Endothelial cell of umbilical vein (primary cell): ENCODE data around the gene ZC3H18. TPM values are rescaled to one million over a fixed set of nuclear protein-coding genes. Genes with fewer than 3 reads are reported as not detected.

Source experiments
- BruUV-seq: library from RNA; stranded (reverse); fragments of 400-500 nt; replicated peaks from 2 replicates; lab custom pipeline; 2021; lab: Mats Ljungman, UMichigan
- CTCF ChIA-PET: fragments of 300-600, 350-600 bp; sonication (Branson Sonifier 250); formaldehyde crosslinking; loops from one replicate; lab custom pipeline; 2021; ENCODE audit warnings: antibody characterized with exemption, inconsistent platforms; lab: Charles Lee
- POLR2A ChIA-PET: fragments of 300-600, 350-600 bp; sonication (Branson Sonifier 250); formaldehyde crosslinking; loops from one replicate; lab custom pipeline; 2021; ENCODE audit warnings: antibody characterized with exemption, inconsistent platforms; lab: Charles Lee
- DNase-seq: peaks from one replicate; pipeline ENCODE4 v3.0.0-alpha.2; 2011; ENCODE audit warnings: low read depth, low spot score
- FAIRE-seq: peaks from 2 replicates; lab custom pipeline; 2011; peaks lifted over from hg19 to GRCh38; lab: Jason Lieb, UNC
- H2AFZ ChIP-seq: 2 replicates; pipeline ENCODE4 v1.6.0; 2012; ENCODE audit warnings: low read depth, low read length, control low read depth, inconsistent platforms
- H3K27ac ChIP-seq: 2 replicates; pipeline ENCODE4 v1.5.1; 2011; ENCODE audit warnings: low read depth, mild to moderate bottlenecking, control low read depth, low read length, moderate library complexity; ENCODE audit not compliant: insufficient read depth
- H3K27me3 ChIP-seq, 2 experiments: 2 replicates each; pipeline versions ENCODE4 v1.6.0 to v1.6.1; 2011; ENCODE audit warnings: low read length in 2 of 2, mixed read lengths in 1 of 2; ENCODE audit not compliant: control insufficient read depth in 2 of 2, insufficient read depth in 2 of 2
- H3K36me3 ChIP-seq, 2 experiments: 2 replicates in 1 of 2; 3 replicates in 1 of 2; pipeline ENCODE4 v1.5.1; 2011; ENCODE audit warnings: low read length in 2 of 2, mild to moderate bottlenecking in 1 of 2, moderate library complexity in 1 of 2; ENCODE audit not compliant: control insufficient read depth in 2 of 2, insufficient read depth in 2 of 2; ENCODE audit errors: extremely low read depth in 1 of 2
- H3K4me1 ChIP-seq: 3 replicates; pipeline ENCODE4 v1.5.1; 2011; ENCODE audit warnings: mild to moderate bottlenecking, low read length; ENCODE audit not compliant: control insufficient read depth, insufficient read depth; ENCODE audit errors: extremely low read depth
- H3K4me2 ChIP-seq: 2 replicates; pipeline ENCODE4 v1.6.1; 2011; ENCODE audit warnings: low read length, control low read depth, mixed read lengths; ENCODE audit not compliant: insufficient read depth
- H3K4me3 ChIP-seq, 3 experiments: fragments of 200-600 bp in 1 of 3; sonication (generic), shearing (Covaris generic) in 1 of 3; replicated peaks in 1 of 3; 2 replicates each; pipeline ENCODE4 v1.5.1; 2011 to 2016; ENCODE audit warnings: control low read depth in 3 of 3, low read length in 3 of 3, mild to moderate bottlenecking in 2 of 3, inconsistent platforms in 1 of 3, low read depth in 1 of 3, moderate library complexity in 1 of 3; ENCODE audit not compliant: insufficient read depth in 1 of 3
- H3K79me2 ChIP-seq: 2 replicates; pipeline ENCODE4 v1.6.0; 2012; ENCODE audit warnings: low read length, inconsistent platforms; ENCODE audit not compliant: control insufficient read depth, insufficient read depth
- H3K9ac ChIP-seq: replicated peaks from 2 replicates; pipeline ENCODE3; 2011; ENCODE audit warnings: low read length, control low read depth; ENCODE audit not compliant: insufficient read depth; ENCODE audit errors: extremely low read depth
- H3K9me1 ChIP-seq: replicated peaks from 3 replicates; pipeline ENCODE4 v1.6.0; 2011; ENCODE audit warnings: mild to moderate bottlenecking, low read length; ENCODE audit not compliant: control insufficient read depth, insufficient read depth; ENCODE audit errors: extremely low read depth
- H3K9me3 ChIP-seq: replicated peaks from 2 replicates; pipeline ENCODE4 v1.5.1; 2012; ENCODE audit warnings: low read length, inconsistent platforms; ENCODE audit not compliant: control insufficient read depth, insufficient read depth
- H4K20me1 ChIP-seq: replicated peaks from 2 replicates; pipeline ENCODE3; 2011; ENCODE audit warnings: mild to moderate bottlenecking, low read length; ENCODE audit not compliant: control insufficient read depth, insufficient read depth; ENCODE audit errors: extremely low read depth
- CTCF ChIP-seq, 2 donors: IDR thresholded peaks; 1 replicate in 1 of 2; 2 replicates in 1 of 2; pipeline ENCODE4 v1.5.1; 2011; ENCODE audit warnings: low read length in 2 of 2, mild to moderate bottlenecking in 2 of 2, moderate library complexity in 2 of 2, control low read depth in 1 of 2, inconsistent platforms in 1 of 2, low read depth in 1 of 2; ENCODE audit not compliant: insufficient read depth in 1 of 2; ENCODE audit errors: extremely low read depth in 1 of 2
- EZH2 ChIP-seq: IDR thresholded peaks from 2 replicates; pipeline ENCODE4 v1.6.1; 2012; ENCODE audit warnings: borderline replicate concordance, low read depth, mild to moderate bottlenecking, moderate library complexity, low read length, inconsistent platforms; ENCODE audit not compliant: severe bottlenecking
- FOS ChIP-seq: IDR thresholded peaks from 2 replicates; pipeline ENCODE4 v1.6.1; 2011; ENCODE audit warnings: mild to moderate bottlenecking, low read length, moderate library complexity, borderline replicate concordance; ENCODE audit not compliant: insufficient read depth
- GATA2 ChIP-seq: IDR thresholded peaks from 2 replicates; pipeline ENCODE4 v1.7.0; 2011; ENCODE audit warnings: low read depth, mild to moderate bottlenecking, moderate library complexity, mixed read lengths, low read length; ENCODE audit not compliant: insufficient read length, insufficient read depth
- JUN ChIP-seq: IDR thresholded peaks from 2 replicates; pipeline ENCODE4 v1.6.1; 2011; ENCODE audit warnings: borderline replicate concordance, low read depth; ENCODE audit not compliant: insufficient read length, insufficient read depth
- MAX ChIP-seq: IDR thresholded peaks from 2 replicates; pipeline ENCODE4 v1.6.1; 2011; ENCODE audit not compliant: insufficient read depth, insufficient read length
- MYC ChIP-seq: IDR thresholded peaks from one replicate; pipeline ENCODE4 v1.6.1; 2011; ENCODE audit warnings: mild to moderate bottlenecking, low read depth, low read length
- POLR2A ChIP-seq: IDR thresholded peaks from 2 replicates; pipeline ENCODE4 v1.6.1; 2012; ENCODE audit warnings: low read depth, mild to moderate bottlenecking, control low read depth, low read length
- POLR2AphosphoS5 ChIP-seq: IDR thresholded peaks from 2 replicates; pipeline ENCODE4 v1.6.1; 2012; ENCODE audit warnings: low read depth, mild to moderate bottlenecking, control low read depth, low read length, moderate library complexity; ENCODE audit not compliant: insufficient read depth
- dilution Hi-C: fragments of 300-500 bp; cut with MboI; formaldehyde crosslinking; loops from one replicate; pipeline ENCODE4 v1.15.0; 2019; ENCODE audit warnings: low sequenced_read_pairs; ENCODE audit not compliant: extremely low pct_ligation_motif_present
- intact Hi-C: fragments of 100-400 bp; cut with micrococcal nuclease; formaldehyde crosslinking; loops from one replicate; pipeline ENCODE4 v1.10.0; 2022
- polyA plus RNA-seq, 4 experiments: library from polyadenylated mRNA; depleted of rRNA in 3 of 4; stranded (reverse) in 3 of 4; unstranded in 1 of 4; fragments of >200 nt; gene quantifications; 2 replicates each; pipeline versions ENCODE4 v1.2.1 to v1.2.3, GENCODE V29; 2011 to 2012; ENCODE audit warnings: missing spikeins in 1 of 4
- total RNA-seq: library from RNA; stranded (reverse); gene quantifications from 2 replicates; pipeline ENCODE4 v1.2.3, GENCODE V29; 2021

Gene ZC3H18
- total and polyA plus RNA-seq, 2 donors (not counting 3 experiments of a cell fraction or from before 2014, with no cell fraction given) = 12.1 to 52.8 TPM

GRCh38 chr16:88631384-88631783, 61.2 kb downstream of the ZC3H18 start:
- no peaks in the 10 kb centered on the region for H4K20me1 ChIP-seq
- no peak overlapping the region for H2AFZ ChIP-seq
- no peaks in the 10 kb centered on the region for H3K9me3 ChIP-seq
- peaks cover 2 to 16% of the 10 kb centered on the region in 2 experiments for H3K36me3 ChIP-seq
- H3K27ac ChIP-seq = no peak overlapping the region
- no peak overlapping the region for H3K9ac ChIP-seq
- ChIA-PET POLR2A (no interaction called here), CTCF (no interaction called here)
- no peak overlapping the region for H3K4me3 ChIP-seq
- no peaks in the 10 kb centered on the region for H3K9me1 ChIP-seq
- TSS peak; percentile 94 for BruUV-seq
- intact Hi-C loops (no loop called here), dilution Hi-C loops (no loop called here)
- no peak overlapping the region for H3K4me2 ChIP-seq
- H3K27me3 ChIP-seq = no peaks in the 10 kb centered on the region
- peaks cover 8% of the 10 kb centered on the region for H3K4me1 ChIP-seq
- H3K79me2 ChIP-seq = no peaks in the 10 kb centered on the region
- DNase-seq (no peak), FAIRE-seq (no peak)
- TF ChIP-seq POLR2A = no peak
- no peak for TF ChIP-seq MAX
- TF ChIP-seq POLR2AphosphoS5 = no peak
- no peak for TF ChIP-seq EZH2
- no peak for TF ChIP-seq CTCF (IDR thresholded peaks at IDR 0.05; ENCODE audit: extremely low read depth in 1 of 2, insufficient read depth in 1 of 2, low read depth in 1 of 2, low read length in 2 of 2)
- TF ChIP-seq FOS = no peak
- TF ChIP-seq JUN = no peak
- TF ChIP-seq GATA2 = no peak
- no peak for TF ChIP-seq MYC
